ENCODE results near the gene HELQ. TPM values are rescaled to one million over a fixed set of nuclear protein-coding genes. Genes with fewer than 3 reads are reported as not detected.

Gene HELQ
- total RNA-seq, 3 donors from 2014 or later (not counting 1 experiment from before 2014, with no cell fraction given) = 19.8 to 33.6 (median 29.9) TPM

DNA sequence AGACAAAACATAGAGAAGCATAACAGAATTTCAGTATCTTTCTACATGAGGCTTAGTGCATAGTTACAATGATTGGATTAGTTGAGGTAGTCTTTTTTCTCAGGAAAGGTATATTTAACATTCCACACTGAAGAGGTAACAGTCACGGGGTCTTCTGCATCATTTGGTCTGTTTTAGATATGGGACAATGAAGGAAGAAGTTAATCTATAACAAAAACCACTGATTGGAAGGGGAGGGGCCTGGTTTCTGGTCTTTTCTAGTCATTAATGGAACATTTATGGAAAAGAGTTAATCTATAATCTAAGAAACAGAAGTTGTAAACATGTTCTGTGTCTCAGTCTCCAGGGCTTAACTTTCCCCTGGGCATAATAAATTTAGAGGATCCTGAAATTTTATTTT is 83.7 kb downstream of the HELQ start:
- Mint-ChIP-seq H3K27me3 (ENCODE audit: low read depth in 2 of 2) (peaks cover 8 to 17% of the 10 kb centered on the region in 2 donors), H3K4me3 (no peak overlapping the region), H3K36me3 (no peaks in the 10 kb centered on the region), H3K27ac (no peak overlapping the region), H3K9me3 (no peaks in the 10 kb centered on the region), H3K4me1 (peaks cover 0 to 5% of the 10 kb centered on the region in 2 donors)
- Histone ChIP-seq H3K27ac (ENCODE audit: low read length) (no peak overlapping the region), H3K9me3 (ENCODE audit: control insufficient read depth, insufficient read depth, low read length) (no peaks in the 10 kb centered on the region), H3K36me3 (ENCODE audit: control insufficient read depth, insufficient read depth, low read length) (no peaks in the 10 kb centered on the region), H3K27me3 (ENCODE audit: control insufficient read depth, insufficient read depth, low read length) (no peaks in the 10 kb centered on the region), H3K4me1 (ENCODE audit: control insufficient read depth, insufficient read depth, low read length) (no peaks in the 10 kb centered on the region), H3K4me3 (ENCODE audit: low read length) (no peak overlapping the region)
- no peak for ATAC-seq
- no peak for DNase-seq
- 86% methylated on average over 1 of the region's 1 CpG for WGBS (ENCODE audit: insufficient coverage)
- TF ChIP-seq, protein P1, sequence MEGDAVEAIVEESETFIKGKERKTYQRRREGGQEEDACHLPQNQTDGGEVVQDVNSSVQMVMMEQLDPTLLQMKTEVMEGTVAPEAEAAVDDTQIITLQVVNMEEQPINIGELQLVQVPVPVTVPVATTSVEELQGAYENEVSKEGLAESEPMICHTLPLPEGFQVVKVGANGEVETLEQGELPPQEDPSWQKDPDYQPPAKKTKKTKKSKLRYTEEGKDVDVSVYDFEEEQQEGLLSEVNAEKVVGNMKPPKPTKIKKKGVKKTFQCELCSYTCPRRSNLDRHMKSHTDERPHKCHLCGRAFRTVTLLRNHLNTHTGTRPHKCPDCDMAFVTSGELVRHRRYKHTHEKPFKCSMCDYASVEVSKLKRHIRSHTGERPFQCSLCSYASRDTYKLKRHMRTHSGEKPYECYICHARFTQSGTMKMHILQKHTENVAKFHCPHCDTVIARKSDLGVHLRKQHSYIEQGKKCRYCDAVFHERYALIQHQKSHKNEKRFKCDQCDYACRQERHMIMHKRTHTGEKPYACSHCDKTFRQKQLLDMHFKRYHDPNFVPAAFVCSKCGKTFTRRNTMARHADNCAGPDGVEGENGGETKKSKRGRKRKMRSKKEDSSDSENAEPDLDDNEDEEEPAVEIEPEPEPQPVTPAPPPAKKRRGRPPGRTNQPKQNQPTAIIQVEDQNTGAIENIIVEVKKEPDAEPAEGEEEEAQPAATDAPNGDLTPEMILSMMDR (IDR thresholded peaks at IDR 0.05) = no peak
- intact Hi-C loops (cut with micrococcal nuclease) = no loop called here

- Histone ChIP-seq H3K9me3 (ENCODE audit: control insufficient read depth, insufficient read depth, low read length) (no peaks in the 10 kb centered on the region), H3K4me1 (ENCODE audit: control insufficient read depth, insufficient read depth, low read length) (no peaks in the 10 kb centered on the region), H3K27ac (ENCODE audit: low read length) (no peak overlapping the region), H3K4me3 (ENCODE audit: low read length) (no peak overlapping the region), H3K27me3 (ENCODE audit: control insufficient read depth, insufficient read depth, low read length) (no peaks in the 10 kb centered on the region), H3K36me3 (ENCODE audit: control insufficient read depth, insufficient read depth, low read length) (no peaks in the 10 kb centered on the region)
- ATAC-seq (no peak), DNase-seq (no peak)
- no peaks in the 10 kb centered on the region for H3K36me3 Mint-ChIP-seq
- H3K27me3 Mint-ChIP-seq (ENCODE audit: low read depth in 2 of 2) = peaks cover 13 to 20% of the 10 kb centered on the region in 2 donors
- H3K4me1 Mint-ChIP-seq = peaks cover 0 to 5% of the 10 kb centered on the region in 2 donors
- TF ChIP-seq, protein P1 (IDR thresholded peaks at IDR 0.05) = no peak
- H3K4me3 Mint-ChIP-seq = no peak overlapping the region
- no peaks in the 10 kb centered on the region for H3K9me3 Mint-ChIP-seq
- no peak overlapping the region for H3K27ac Mint-ChIP-seq
- intact Hi-C loops (cut with micrococcal nuclease) = no loop called here
- WGBS (ENCODE audit: insufficient coverage) = 96% methylated on average over 5 of the region's 5 CpGs
Observed at GRCh38 chr4:83371235-83371634, 84.4 kb downstream of the HELQ start.

DNA sequence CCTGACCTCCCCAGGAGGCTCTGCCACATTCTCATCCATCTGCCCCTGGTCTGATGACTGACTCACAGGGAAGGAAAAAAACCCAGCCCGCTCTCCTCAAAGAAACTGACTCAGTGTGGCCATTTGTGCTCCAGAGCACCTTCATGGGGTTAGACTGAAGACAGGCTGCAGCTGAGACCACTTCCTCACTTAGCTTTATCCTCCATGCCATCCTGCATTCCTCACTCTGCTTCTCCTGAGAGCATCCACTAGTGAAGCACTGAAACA is 85.0 kb downstream of the HELQ start:
- TF ChIP-seq, protein P1 (IDR thresholded peaks at IDR 0.05) = no peak
- no peak overlapping the region for H3K4me3 Mint-ChIP-seq
- no peak overlapping the region for H3K27ac Mint-ChIP-seq
- Histone ChIP-seq H3K4me1 (ENCODE audit: control insufficient read depth, insufficient read depth, low read length) (no peaks in the 10 kb centered on the region), H3K27ac (ENCODE audit: low read length) (no peak overlapping the region), H3K27me3 (ENCODE audit: control insufficient read depth, insufficient read depth, low read length) (no peaks in the 10 kb centered on the region), H3K36me3 (ENCODE audit: control insufficient read depth, insufficient read depth, low read length) (no peaks in the 10 kb centered on the region), H3K9me3 (ENCODE audit: control insufficient read depth, insufficient read depth, low read length) (no peaks in the 10 kb centered on the region), H3K4me3 (ENCODE audit: low read length) (no peak overlapping the region)
- WGBS (ENCODE audit: insufficient coverage) = 83% methylated on average over 1 of the region's 1 CpG
- intact Hi-C loops (cut with micrococcal nuclease) = no loop called here
- no peak for DNase-seq
- peaks cover 0 to 5% of the 10 kb centered on the region in 2 donors for H3K4me1 Mint-ChIP-seq
- no peak for ATAC-seq
- H3K36me3 Mint-ChIP-seq = no peaks in the 10 kb centered on the region
- no peaks in the 10 kb centered on the region for H3K9me3 Mint-ChIP-seq
- peaks cover 14 to 17% of the 10 kb centered on the region in 2 donors for H3K27me3 Mint-ChIP-seq (ENCODE audit: low read depth in 2 of 2)

DNA sequence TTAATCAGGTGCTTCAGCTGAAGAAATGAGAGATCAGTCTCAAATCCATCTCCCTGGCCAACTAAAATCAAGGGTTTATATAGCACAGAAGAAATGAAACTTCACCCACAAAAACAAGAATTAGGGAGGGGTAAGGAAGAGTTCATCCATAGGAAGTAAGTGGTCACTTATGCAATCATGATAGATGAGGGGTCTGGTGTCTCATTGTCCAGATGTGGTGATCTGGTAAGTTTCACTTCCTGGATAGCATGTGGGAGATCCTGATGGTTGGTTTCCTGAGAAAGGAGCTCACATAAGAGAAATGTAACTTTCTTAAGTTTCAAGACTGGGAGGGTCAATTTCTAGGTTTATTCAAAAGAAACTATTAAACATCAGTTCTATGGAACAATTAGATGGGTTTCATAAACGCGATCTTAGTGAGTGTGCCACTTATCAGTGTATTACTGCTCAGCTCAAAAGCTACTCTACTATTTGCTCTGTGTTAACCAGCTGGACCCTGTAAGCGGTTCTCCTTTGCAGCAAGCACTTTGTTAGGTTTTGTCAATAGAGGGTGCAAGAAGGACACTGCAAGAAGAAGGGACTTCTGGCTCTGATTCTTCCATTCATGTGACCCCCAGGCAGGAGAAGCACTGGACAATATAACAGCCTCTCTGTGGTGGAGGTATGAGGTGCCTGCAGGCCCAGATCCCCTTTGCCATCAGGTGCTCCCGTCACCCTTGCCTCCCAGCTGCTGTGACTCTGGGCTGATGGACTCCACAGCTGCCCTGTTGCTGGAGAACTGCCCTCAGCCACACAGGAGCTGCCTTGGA is 85.6 kb downstream of the HELQ start:
- H3K27ac ChIP-seq (ENCODE audit: low read length) = no peak overlapping the region

More for the DNA sequence above, 85.6 kb downstream of the HELQ start:
- no peaks in the 10 kb centered on the region for H3K9me3 ChIP-seq (ENCODE audit: control insufficient read depth, insufficient read depth, low read length)
- H3K27me3 Mint-ChIP-seq (ENCODE audit: low read depth in 2 of 2) = peaks cover 17 to 22% of the 10 kb centered on the region in 2 donors
- no peak overlapping the region for H3K27ac Mint-ChIP-seq
- H3K36me3 Mint-ChIP-seq = no peaks in the 10 kb centered on the region
- TF ChIP-seq, protein P1 (IDR thresholded peaks at IDR 0.05) = no peak
- WGBS (ENCODE audit: insufficient coverage) = 82% methylated on average over 4 of the region's 4 CpGs
- no peaks in the 10 kb centered on the region for H3K9me3 Mint-ChIP-seq
- H3K4me3 ChIP-seq (ENCODE audit: low read length) = no peak overlapping the region
- peaks cover 0 to 5% of the 10 kb centered on the region in 2 donors for H3K4me1 Mint-ChIP-seq
- H3K27me3 ChIP-seq (ENCODE audit: control insufficient read depth, insufficient read depth, low read length) = no peaks in the 10 kb centered on the region
- no peak overlapping the region for H3K4me3 Mint-ChIP-seq
- DNase-seq (no peak), ATAC-seq (no peak)
- H3K4me1 ChIP-seq (ENCODE audit: control insufficient read depth, insufficient read depth, low read length) = no peaks in the 10 kb centered on the region
- H3K36me3 ChIP-seq (ENCODE audit: control insufficient read depth, insufficient read depth, low read length) = no peaks in the 10 kb centered on the region
- intact Hi-C loops (cut with micrococcal nuclease) = no loop called here

Measured in natural killer cell (primary cell).